Ishikawa (cell line): Measurements from ENCODE around the gene CCDC70.

Experiments
- CEBPB ChIP-seq: IDR thresholded peaks from 2 replicates; pipeline ENCODE4 v1.6.1; 2012
- CREB1 ChIP-seq: IDR thresholded peaks from 2 replicates; pipeline ENCODE4 v1.6.1; 2012; ENCODE audit warnings: low read depth
- EGR1 ChIP-seq: IDR thresholded peaks from 2 replicates; pipeline ENCODE4 v1.6.1; 2012
- EP300 ChIP-seq: IDR thresholded peaks from 2 replicates; pipeline ENCODE4 v1.6.1; 2012; ENCODE audit warnings: borderline replicate concordance
- FOXM1 ChIP-seq: IDR thresholded peaks from 2 replicates; pipeline ENCODE4 v1.6.1; 2012; ENCODE audit warnings: low read depth, borderline replicate concordance
- MAX ChIP-seq: IDR thresholded peaks from 2 replicates; pipeline ENCODE4 v1.6.1; 2012
- NFIC ChIP-seq: IDR thresholded peaks from 2 replicates; pipeline ENCODE4 v1.6.1; 2012
- RAD21 ChIP-seq: IDR thresholded peaks from 2 replicates; pipeline ENCODE4 v1.6.1; 2012; ENCODE audit warnings: low read depth
- REST ChIP-seq: IDR thresholded peaks from 2 replicates; pipeline ENCODE4 v1.6.1; 2012; ENCODE audit warnings: low read depth, mild to moderate bottlenecking
- TAF1 ChIP-seq: IDR thresholded peaks from 2 replicates; pipeline ENCODE4 v1.6.1; 2012; ENCODE audit warnings: low read depth, mild to moderate bottlenecking
- TCF12 ChIP-seq: IDR thresholded peaks from 2 replicates; pipeline ENCODE4 v1.6.1; 2012; ENCODE audit warnings: low read depth
- TEAD4 ChIP-seq: IDR thresholded peaks from 2 replicates; pipeline ENCODE4 v1.6.1; 2012
- USF1 ChIP-seq: IDR thresholded peaks from 2 replicates; pipeline ENCODE4 v1.6.1; 2012
- YY1 ChIP-seq: IDR thresholded peaks from 2 replicates; pipeline ENCODE4 v1.6.1; 2012; ENCODE audit warnings: low read depth
- ZBTB7A ChIP-seq: IDR thresholded peaks from 2 replicates; pipeline ENCODE4 v1.6.1; 2012; ENCODE audit warnings: low read depth

Gene CCDC70

GRCh38 chr13:51829568-51829899 lies 32.2 kb upstream of the CCDC70 start:
- TF ChIP-seq NFIC (no peak), TEAD4 (no peak), REST (no peak), EGR1 (no peak), TAF1 (no peak), CREB1 (no peak), YY1 (no peak), CEBPB (no peak), TCF12 (no peak), EP300 (no peak), ZBTB7A (no peak), MAX (no peak), USF1 (no peak), RAD21 (no peak), FOXM1 (no peak)

GRCh38 chr13:51831519-51831918 lies 30.2 kb upstream of the CCDC70 start:
- TF ChIP-seq TEAD4: no peak
- TF ChIP-seq MAX: no peak
- TF ChIP-seq FOXM1: no peak
- no peak for TF ChIP-seq CREB1
- TF ChIP-seq RAD21: no peak
- TF ChIP-seq TAF1: no peak
- no peak for TF ChIP-seq YY1
- TF ChIP-seq TCF12: no peak
- TF ChIP-seq EP300: no peak
- no peak for TF ChIP-seq CEBPB
- no peak for TF ChIP-seq NFIC
- TF ChIP-seq EGR1: no peak
- TF ChIP-seq USF1: no peak
- TF ChIP-seq REST: no peak
- TF ChIP-seq ZBTB7A: no peak

- TF ChIP-seq ZBTB7A (no peak), RAD21 (peak; percentile 52), TAF1 (no peak)
Observed at GRCh38 chr13:51832471-51833152, 29.2 kb upstream of the CCDC70 start.

DNA sequence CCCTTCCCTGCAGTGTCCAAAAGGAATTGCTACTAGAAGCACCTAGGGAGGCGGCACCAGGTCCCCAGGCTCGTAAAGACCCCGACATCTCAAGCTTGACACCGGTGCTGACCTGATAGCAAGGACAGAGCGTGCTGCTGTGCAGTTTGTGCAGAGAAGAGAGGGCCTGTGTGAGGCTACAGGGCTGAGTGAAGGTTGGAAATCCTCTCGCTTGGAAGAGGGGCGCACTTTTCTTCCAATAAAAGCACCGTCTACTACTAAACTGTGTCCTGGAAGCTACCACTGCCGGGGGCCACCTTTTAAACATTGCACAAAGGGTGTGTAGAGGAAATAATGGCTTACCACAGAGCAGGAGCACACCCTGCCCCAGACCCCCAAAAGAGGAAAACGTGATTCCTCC lies 27.8 kb upstream of the CCDC70 start:
- TF ChIP-seq FOXM1: no peak
- no peak for TF ChIP-seq TCF12
- TF ChIP-seq MAX: no peak
- no peak for TF ChIP-seq YY1
- no peak for TF ChIP-seq NFIC
- TF ChIP-seq CEBPB: no peak
- TF ChIP-seq TAF1: no peak
- no peak for TF ChIP-seq REST
- no peak for TF ChIP-seq RAD21
- TF ChIP-seq CREB1: no peak
- TF ChIP-seq TEAD4: no peak
- TF ChIP-seq ZBTB7A: no peak
- TF ChIP-seq EGR1: no peak
- TF ChIP-seq USF1: no peak
- TF ChIP-seq EP300: no peak
